Central memory CD8-positive, alpha-beta T cell (primary cell): Measurements from ENCODE around the gene RIMS4.
A peak's percentile ranks its signal among the peaks of the same experiment; 100 is the strongest.

Source experiments
- ATAC-seq: fragments of 150-1000 bp; cut with Tn5 transposase; replicated peaks from 2 replicates; pipeline ENCODE4 v1.10.0; 2022; ENCODE audit warnings: mild to moderate bottlenecking, moderate FRiP score, moderate number of reproducible peaks; ENCODE audit not compliant: poor library complexity, severe bottlenecking; ENCODE audit errors: extremely low read depth
- DNase-seq, 2 donors: peaks; one replicate each; pipeline ENCODE4 v3.0.0; 2021; ENCODE audit warnings: low spot score in 2 of 2
- H3K27ac Mint-ChIP-seq: one replicate; pipeline ENCODE4 v1.8.0; 2022; ENCODE audit warnings: low read depth, mild to moderate bottlenecking, moderate library complexity, mixed read lengths
- H3K27me3 Mint-ChIP-seq: one replicate; pipeline ENCODE4 v1.8.0; 2022; ENCODE audit warnings: mixed read lengths
- H3K36me3 Mint-ChIP-seq: one replicate; pipeline ENCODE4 v1.8.0; 2022; ENCODE audit warnings: mild to moderate bottlenecking, moderate library complexity, mixed read lengths; ENCODE audit not compliant: insufficient read depth
- H3K4me1 Mint-ChIP-seq: one replicate; pipeline ENCODE4 v1.8.0; 2022; ENCODE audit warnings: mixed read lengths
- H3K4me3 Mint-ChIP-seq: one replicate; pipeline ENCODE4 v1.8.0; 2022; ENCODE audit warnings: mild to moderate bottlenecking, moderate library complexity, mixed read lengths
- H3K9me3 Mint-ChIP-seq: one replicate; pipeline ENCODE4 v1.8.0; 2022; ENCODE audit warnings: mixed read lengths

RIMS4 gene

GRCh38 chr20:44747166-44748004 is 63.0 kb downstream of the RIMS4 start:
- Mint-ChIP-seq H3K27ac (no peak overlapping the region), H3K4me3 (peak overlapping the region; percentile 44), H3K27me3 (peaks cover 78% of the 10 kb centered on the region), H3K36me3 (peaks cover 4% of the 10 kb centered on the region), H3K4me1 (peaks cover 14% of the 10 kb centered on the region), H3K9me3 (no peaks in the 10 kb centered on the region)
- peak; percentile 23 to 36 for DNase-seq
- ATAC-seq = no peak

- Mint-ChIP-seq H3K4me1 (peaks cover 14% of the 10 kb centered on the region), H3K27ac (no peak overlapping the region), H3K36me3 (peaks cover 4% of the 10 kb centered on the region), H3K4me3 (peak overlapping the region; percentile 44), H3K27me3 (peaks cover 82% of the 10 kb centered on the region), H3K9me3 (no peaks in the 10 kb centered on the region)
- ATAC-seq (no peak), DNase-seq (no peak)
Observed at GRCh38 chr20:44746367-44747165, 63.8 kb downstream of the RIMS4 start.

- H3K4me1 Mint-ChIP-seq = peaks cover 14% of the 10 kb centered on the region
- DNase-seq (no peak), ATAC-seq (peak; percentile 65)
- H3K27me3 Mint-ChIP-seq = peaks cover 78% of the 10 kb centered on the region
- peaks cover 4% of the 10 kb centered on the region for H3K36me3 Mint-ChIP-seq
- no peak within 1 kb of the TSS for H3K27ac Mint-ChIP-seq
- peak within 1 kb of the TSS; percentile 44 for H3K4me3 Mint-ChIP-seq
- no peaks in the 10 kb centered on the region for H3K9me3 Mint-ChIP-seq
Observed at GRCh38 chr20:44745598-44746366, 64.6 kb downstream of the RIMS4 start, which contains the start of gene KCNK15. Gene KCNK15 (plus strand): TSS chr20:44745865. CDS start chr20:44745911, 46 bp downstream.

GRCh38 chr20:44745122-44745597 is 65.2 kb downstream of the RIMS4 start:
- Mint-ChIP-seq H3K27ac (no peak overlapping the region), H3K4me1 (peaks cover 14% of the 10 kb centered on the region), H3K27me3 (peaks cover 78% of the 10 kb centered on the region), H3K36me3 (peaks cover 4% of the 10 kb centered on the region), H3K9me3 (no peaks in the 10 kb centered on the region), H3K4me3 (peak overlapping the region; percentile 44)
- ATAC-seq (no peak), DNase-seq (no peak)

- peaks cover 4% of the 10 kb centered on the region for H3K36me3 Mint-ChIP-seq
- DNase-seq = no peak
- H3K4me3 Mint-ChIP-seq = no peak overlapping the region
- H3K9me3 Mint-ChIP-seq = no peaks in the 10 kb centered on the region
- no peak overlapping the region for H3K27ac Mint-ChIP-seq
- peaks cover 68% of the 10 kb centered on the region for H3K27me3 Mint-ChIP-seq
- peaks cover 14% of the 10 kb centered on the region for H3K4me1 Mint-ChIP-seq
- ATAC-seq = no peak
Observed at GRCh38 chr20:44743916-44744655, 66.3 kb downstream of the RIMS4 start.

- ATAC-seq (no peak), DNase-seq (no peak)
- Mint-ChIP-seq H3K9me3 (no peaks in the 10 kb centered on the region), H3K4me3 (no peak overlapping the region), H3K27me3 (peaks cover 59% of the 10 kb centered on the region), H3K4me1 (peaks cover 21% of the 10 kb centered on the region), H3K27ac (no peak overlapping the region), H3K36me3 (peaks cover 4% of the 10 kb centered on the region)
Observed at GRCh38 chr20:44743080-44743701, 67.2 kb downstream of the RIMS4 start.

GRCh38 chr20:44742304-44743079 is 67.9 kb downstream of the RIMS4 start:
- ATAC-seq = no peak
- no peak for DNase-seq
- Mint-ChIP-seq H3K4me1 (peaks cover 19% of the 10 kb centered on the region), H3K4me3 (no peak overlapping the region), H3K27me3 (peaks cover 52% of the 10 kb centered on the region), H3K36me3 (peaks cover 2% of the 10 kb centered on the region), H3K9me3 (no peaks in the 10 kb centered on the region), H3K27ac (no peak overlapping the region)

GRCh38 chr20:44739942-44740341 is 70.4 kb downstream of the RIMS4 start:
- ATAC-seq = no peak
- H3K36me3 Mint-ChIP-seq = peaks cover 1% of the 10 kb centered on the region
- H3K9me3 Mint-ChIP-seq = peaks cover 8% of the 10 kb centered on the region

GRCh38 chr20:44738813-44739477 is 71.4 kb downstream of the RIMS4 start:
- no peak overlapping the region for H3K4me3 Mint-ChIP-seq
- H3K27me3 Mint-ChIP-seq = peaks cover 21% of the 10 kb centered on the region
- no peak overlapping the region for H3K27ac Mint-ChIP-seq
- peaks cover 18% of the 10 kb centered on the region for H3K4me1 Mint-ChIP-seq
- peak in 1 of 2 donors; percentile 19 for DNase-seq
- peaks cover 8% of the 10 kb centered on the region for H3K9me3 Mint-ChIP-seq
- ATAC-seq = peak; percentile 57
- H3K36me3 Mint-ChIP-seq = no peaks in the 10 kb centered on the region

More at GRCh38 chr20:44739942-44740341, 70.4 kb downstream of the RIMS4 start:
- Mint-ChIP-seq H3K27ac (no peak overlapping the region), H3K4me1 (peaks cover 18% of the 10 kb centered on the region), H3K27me3 (peaks cover 31% of the 10 kb centered on the region), H3K4me3 (no peak overlapping the region)
- no peak for DNase-seq

- H3K9me3 Mint-ChIP-seq = peaks cover 8% of the 10 kb centered on the region
- H3K27me3 Mint-ChIP-seq = peaks cover 8% of the 10 kb centered on the region
- no peak for DNase-seq
- no peak overlapping the region for H3K27ac Mint-ChIP-seq
- no peak for ATAC-seq
- H3K36me3 Mint-ChIP-seq = no peaks in the 10 kb centered on the region
- no peak overlapping the region for H3K4me3 Mint-ChIP-seq
- peaks cover 22% of the 10 kb centered on the region for H3K4me1 Mint-ChIP-seq
Observed at GRCh38 chr20:44737116-44737515, 73.2 kb downstream of the RIMS4 start.
